ENCODE results near the gene LRMDA. TPM values are rescaled to one million over a fixed set of nuclear protein-coding genes. Genes with fewer than 3 reads are reported as not detected.

The LRMDA gene
- total and polyA plus RNA-seq, 2 donors (not counting 1 experiment from before 2014, with no cell fraction given), result 0.12 TPM; not detected in 1

GRCh38 chr10:76036111-76036940 lies 604.9 kb downstream of the LRMDA start:
- Histone ChIP-seq H4K20me1 (ENCODE audit: control insufficient read depth, insufficient read depth, low read length, poor library complexity, severe bottlenecking) (no peaks in the 10 kb centered on the region), H3K27ac (ENCODE audit: low read length in 2 of 2) (no peak overlapping the region), H3K4me2 (replicated peaks; ENCODE audit: low read depth, low read length, poor library complexity, severe bottlenecking) (no peak overlapping the region), H3K9me3 (ENCODE audit: control extremely low read depth in 1 of 3, control insufficient read depth in 2 of 3, insufficient read depth in 1 of 3, low read length in 2 of 3) (peaks cover 0 to 4% (median 0%) of the 10 kb centered on the region in 3 donors), H3K36me3 (replicated peaks in 1 of 2; ENCODE audit: control extremely low read depth in 1 of 2, control insufficient read depth in 1 of 2, extremely low read depth in 1 of 2, insufficient read depth in 2 of 2, low read length in 1 of 2) (no peaks in the 10 kb centered on the region), H3K27me3 (replicated peaks in 1 of 4; ENCODE audit: control extremely low read depth in 1 of 4, control insufficient read depth in 3 of 4, insufficient read depth in 4 of 4, low read length in 3 of 4) (no peaks in the 10 kb centered on the region), H3K79me2 (ENCODE audit: control insufficient read depth, insufficient read depth, low read length) (no peaks in the 10 kb centered on the region), H3K4me3 (ENCODE audit: control extremely low read depth in 1 of 5, extremely low read depth in 1 of 5, insufficient read depth in 1 of 5, low read depth in 2 of 5, low read length in 4 of 5) (no peak overlapping the region), H3K9ac (ENCODE audit: low read length) (no peak overlapping the region), H2AFZ (ENCODE audit: insufficient read depth, low read depth, low read length, poor library complexity, severe bottlenecking) (no peak overlapping the region), H3K4me1 (ENCODE audit: control insufficient read depth in 2 of 2, insufficient read depth in 2 of 2, low read length in 2 of 2) (no peaks in the 10 kb centered on the region)
- DNase-seq (peak; percentile 13), ATAC-seq (ENCODE audit: low read depth) (peak; percentile 53)
- WGBS (ENCODE audit: insufficient coverage), result 32% methylated on average over 8 of the region's 18 CpGs
- no peak overlapping the region for H3K4me3 Mint-ChIP-seq
- H3K9me3 Mint-ChIP-seq (ENCODE audit: insufficient read depth), result no peaks in the 10 kb centered on the region
- H3K4me1 Mint-ChIP-seq, result no peaks in the 10 kb centered on the region
- ChIA-PET POLR2A (no interaction called here), CTCF (interaction anchor here (0.6 to 1.7 kb wide), 2 partner anchors 12 to 61 kb away, joined by 3 to 5 read pairs; no protein-coding TSS in a partner anchor)
- H3K27ac Mint-ChIP-seq, result no peak overlapping the region
- peaks cover 11% of the 10 kb centered on the region for H3K27me3 Mint-ChIP-seq
- TF ChIP-seq CTCF (IDR thresholded peaks at IDR 0.05) (peak; percentile 64), EZH2 (IDR thresholded peaks at IDR 0.05; ENCODE audit: borderline replicate concordance, insufficient read depth, low read depth, low read length, poor library complexity, severe bottlenecking) (no peak)
- intact Hi-C loops (cut with micrococcal nuclease), result loop anchor here (5.0 kb wide), 1 partner anchor 946 kb away; no protein-coding TSS in a partner anchor

- no peak overlapping the region for H2AFZ ChIP-seq (ENCODE audit: insufficient read depth, low read depth, low read length, poor library complexity, severe bottlenecking)
- no peak overlapping the region for H3K9ac ChIP-seq (ENCODE audit: low read length)
- H3K9me3 ChIP-seq (ENCODE audit: control extremely low read depth in 1 of 3, control insufficient read depth in 2 of 3, insufficient read depth in 1 of 3, low read length in 2 of 3), result peaks cover 0 to 4% (median 0%) of the 10 kb centered on the region in 3 donors
- H3K4me3 ChIP-seq (ENCODE audit: control extremely low read depth in 1 of 5, extremely low read depth in 1 of 5, insufficient read depth in 1 of 5, low read depth in 2 of 5, low read length in 4 of 5), result no peak overlapping the region
- H3K27me3 ChIP-seq (replicated peaks in 1 of 4; ENCODE audit: control extremely low read depth in 1 of 4, control insufficient read depth in 3 of 4, insufficient read depth in 4 of 4, low read length in 3 of 4), result no peaks in the 10 kb centered on the region
- ChIA-PET CTCF (interaction anchor here (0.6 to 1.7 kb wide), 2 partner anchors 13 to 61 kb away, joined by 3 to 5 read pairs; no protein-coding TSS in a partner anchor), POLR2A (no interaction called here)
- no peaks in the 10 kb centered on the region for H3K36me3 ChIP-seq (replicated peaks in 1 of 2; ENCODE audit: control extremely low read depth in 1 of 2, control insufficient read depth in 1 of 2, extremely low read depth in 1 of 2, insufficient read depth in 2 of 2, low read length in 1 of 2)
- H3K27ac ChIP-seq (ENCODE audit: low read length in 2 of 2), result no peak overlapping the region
- H3K4me3 Mint-ChIP-seq, result no peak overlapping the region
- no peaks in the 10 kb centered on the region for H3K9me3 Mint-ChIP-seq (ENCODE audit: insufficient read depth)
- TF ChIP-seq EZH2 (IDR thresholded peaks at IDR 0.05; ENCODE audit: borderline replicate concordance, insufficient read depth, low read depth, low read length, poor library complexity, severe bottlenecking) (no peak), CTCF (IDR thresholded peaks at IDR 0.05) (no peak)
- DNase-seq (no peak), ATAC-seq (ENCODE audit: low read depth) (no peak)
- intact Hi-C loops (cut with micrococcal nuclease), result loop anchor here (5.0 kb wide), 1 partner anchor 945 kb away; no protein-coding TSS in a partner anchor
- peaks cover 11% of the 10 kb centered on the region for H3K27me3 Mint-ChIP-seq
- no peaks in the 10 kb centered on the region for H3K4me1 Mint-ChIP-seq
- H3K4me2 ChIP-seq (replicated peaks; ENCODE audit: low read depth, low read length, poor library complexity, severe bottlenecking), result no peak overlapping the region
- H3K4me1 ChIP-seq (ENCODE audit: control insufficient read depth in 2 of 2, insufficient read depth in 2 of 2, low read length in 2 of 2), result no peaks in the 10 kb centered on the region
- H3K27ac Mint-ChIP-seq, result no peak overlapping the region
- no peaks in the 10 kb centered on the region for H3K79me2 ChIP-seq (ENCODE audit: control insufficient read depth, insufficient read depth, low read length)
- no peaks in the 10 kb centered on the region for H4K20me1 ChIP-seq (ENCODE audit: control insufficient read depth, insufficient read depth, low read length, poor library complexity, severe bottlenecking)
Measured at GRCh38 chr10:76036962-76037361, 605.5 kb downstream of the LRMDA start.
